Left cardiac atrium (tissue), 4 donors: ENCODE results near the gene GSTO1. TPM values are rescaled to one million over a fixed set of nuclear protein-coding genes. Genes with fewer than 3 reads are reported as not detected.

ENCODE experiments used
- ATAC-seq, 2 donors: fragments of 200-7000 bp; cut with Tn5 transposase; one replicate each; pipeline ENCODE4 v1.9.1; 2020; ENCODE audit warnings: mild to moderate bottlenecking in 2 of 2, moderate library complexity in 2 of 2
- DNase-seq: peaks from one replicate; pipeline ENCODE4 v3.0.0-alpha.2; 2020
- intact Hi-C, 2 donors: fragments of 100-400 bp; cut with DNase I; formaldehyde crosslinking; loops; one replicate each; pipeline versions ENCODE4 v1.14.1 to v1.15.1; 2022 to 2023
- microRNA-seq, 2 donors: library from miRNA; unstranded; fragments of <30 nt; microRNA quantifications; one replicate each; pipeline ENCODE4 v1.2.0, GENCODE V29; 2020
- total RNA-seq, 2 donors: library from RNA; stranded (reverse); fragmentation: NEBNext Ultra II Directional; extraction: Animal tissue kit (Norgen Biotek cat#: 25700); gene quantifications; one replicate each; pipeline ENCODE4 v1.2.1, GENCODE V29; 2021
- donor health status: DM: no; HTN: yes; CAD: no.
- donor health status: DM: no; HTN: yes; CAD: no; lungs with severe emphysema.
- donor health status: DM: yes; HTN: yes; CAD: no.
- donor health status: Dilated cardiomyopathy.

Gene GSTO1
- total RNA-seq, 2 donors from 2014 or later: 134 to 255 TPM

GRCh38 chr10:104316321-104317099 is 61.8 kb downstream of the GSTO1 start:
- intact Hi-C loops: no loop called here
- ATAC-seq: no peak
- DNase-seq: no peak

Small RNA genes lying within 50 kb of the gene (microRNA-seq; reads per million reads assigned to microRNA genes)
- gene MIR4482: 0.40 to 0.54 reads per million in 2 donors
- gene MIR609: 0 reads per million in 2 donors

Other genes with a start within 250 kb of the GSTO1 start
- gene COL17A1, start 169.0 kb upstream of the GSTO1 start, total RNA-seq: under 1 TPM; 0.29 to 0.55 TPM
- gene SFR1, start 132.7 kb upstream of the GSTO1 start, total RNA-seq: 1 to 10 TPM; 6.5 to 7.0 TPM
- gene CFAP43, start 22.5 kb upstream of the GSTO1 start, total RNA-seq: under 1 TPM in 1 of 2 donors, not detected in 1; 0.29 TPM
- under 1 TPM; 0.82 to 0.92 TPM for gene GSTO2, start 14.3 kb downstream of the GSTO1 start, total RNA-seq
- gene ITPRIP, start 83.6 kb downstream of the GSTO1 start, total RNA-seq: 10 to 100 TPM; 45.4 to 90.7 TPM
- 1 to 10 TPM; 2.4 to 3.8 TPM for gene CFAP58, start 98.9 kb downstream of the GSTO1 start, total RNA-seq